K562 (cell line): ENCODE results near the gene LRP1B.

Experiments used
- ZNF696 ChIP-seq: fragments of 250-450 bp; sonication (Bioruptor Pico); conservative IDR thresholded peaks from 2 replicates; pipeline ENCODE4 v1.4.0; 2020; ENCODE audit warnings: mild to moderate bottlenecking, moderate library complexity
- ZNF764 ChIP-seq: fragments of 250-450 bp; sonication (Bioruptor Pico); IDR thresholded peaks from 2 replicates; pipeline ENCODE4 v1.4.0; 2020; ENCODE audit warnings: low read depth, mild to moderate bottlenecking, moderate library complexity

DNA sequence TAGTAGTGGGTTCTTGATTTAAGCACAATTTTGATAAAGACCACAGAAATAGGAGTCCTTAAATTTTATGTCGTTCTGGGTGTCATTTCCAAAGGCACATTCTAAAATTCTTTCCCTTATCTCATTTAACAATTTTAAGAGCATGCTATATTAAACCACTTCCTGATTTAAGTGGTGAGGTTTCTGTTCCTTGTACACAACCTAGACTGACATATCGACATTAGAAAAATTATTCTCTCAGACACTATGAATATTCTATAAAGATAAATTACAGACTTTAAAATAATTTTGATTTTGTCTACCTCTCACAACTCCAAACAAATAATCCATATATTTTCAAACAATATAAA, 923.8 kb downstream of the LRP1B start:
- TF ChIP-seq ZNF696 (no peak), ZNF764 (CRISPR knock-in tag) (no peak)
